GM12878 (cell line): ENCODE measurements around the gene OTUD5. TPM values are rescaled to one million over a fixed set of nuclear protein-coding genes. Genes with fewer than 3 reads are reported as not detected.

Experiments
- ATAC-seq: fragments of 200-7000 bp; cut with Tn5 transposase; 3 replicates; pipeline ENCODE4 v1.9.1; 2020; ENCODE audit warnings: mild to moderate bottlenecking, moderate library complexity
- BruUV-seq: library from RNA; stranded (reverse); fragments of 400-500 nt; replicated peaks from 2 replicates; lab custom pipeline; 2021; lab: Mats Ljungman, UMichigan
- CTCF ChIA-PET: fragments of 300-600 bp; sonication (Branson Sonifier 250); formaldehyde crosslinking; extraction: SDS; loops from one replicate; lab custom pipeline; 2021; ENCODE audit warnings: inconsistent platforms; lab: Yijun Ruan, JAX
- POLR2A ChIA-PET: fragments of 350-600 bp; formaldehyde crosslinking; extraction: SDS; loops from one replicate; lab custom pipeline; 2021; ENCODE audit warnings: inconsistent platforms; lab: Charles Lee
- RAD21 ChIA-PET: fragments of 300-600 bp; sonication (Branson Sonifier 250); formaldehyde crosslinking; loops from one replicate; lab custom pipeline; 2023; ENCODE audit warnings: antibody characterized with exemption; ENCODE audit not compliant: unreplicated experiment; lab: Charles Lee
- SMC1A ChIA-PET: fragments of 300-600 bp; sonication (Branson Sonifier 250); formaldehyde crosslinking; loops from one replicate; lab custom pipeline; 2023; ENCODE audit not compliant: unreplicated experiment, uncharacterized antibody; lab: Charles Lee
- DNase-seq: peaks from one replicate; pipeline ENCODE4 v3.0.0-alpha.2; 2011; ENCODE audit warnings: low read depth, low spot score
- FAIRE-seq: peaks from 3 replicates; lab custom pipeline; 2011; peaks lifted over from hg19 to GRCh38; lab: Jason Lieb, UNC
- H2AFZ ChIP-seq: 2 replicates; pipeline ENCODE4 v1.6.0; 2011; ENCODE audit warnings: low read depth, low read length, control low read depth; ENCODE audit not compliant: control insufficient read depth
- H3K27ac ChIP-seq: 2 replicates; pipeline ENCODE4 v1.5.1; 2011; ENCODE audit warnings: control low read depth; ENCODE audit not compliant: control insufficient read depth, insufficient read depth
- H3K27me3 ChIP-seq, 2 experiments: replicated peaks in 1 of 2; 2 replicates each; pipeline versions ENCODE4 v1.6.0 to v1.6.1; 2011; ENCODE audit warnings: low read length in 1 of 2; ENCODE audit not compliant: control insufficient read depth in 2 of 2, insufficient read depth in 2 of 2
- H3K36me3 ChIP-seq, 2 experiments: 2 replicates each; pipeline ENCODE4 v1.5.1; 2011; ENCODE audit warnings: low read length in 1 of 2; ENCODE audit not compliant: control insufficient read depth in 2 of 2, insufficient read depth in 2 of 2
- H3K4me1 ChIP-seq: 2 replicates; pipeline ENCODE4 v1.6.1; 2011; ENCODE audit warnings: mild to moderate bottlenecking, low read length, moderate library complexity, mixed read lengths; ENCODE audit not compliant: control insufficient read depth, insufficient read depth
- H3K4me2 ChIP-seq: 2 replicates; pipeline ENCODE4 v1.6.0; 2011; ENCODE audit warnings: control low read depth; ENCODE audit not compliant: control insufficient read depth, insufficient read depth
- H3K4me3 ChIP-seq: fragments of 200-600 bp; sonication (generic); 2 replicates; pipeline ENCODE4 v1.5.1; 2016
- H3K79me2 ChIP-seq: 2 replicates; pipeline ENCODE4 v1.6.0; 2011; ENCODE audit warnings: low read length; ENCODE audit not compliant: control insufficient read depth, insufficient read depth
- H3K9ac ChIP-seq: 2 replicates; pipeline ENCODE4 v1.8.0; 2011; ENCODE audit warnings: low read length, control low read depth, mixed read lengths; ENCODE audit not compliant: control insufficient read depth, insufficient read depth
- H3K9me3 ChIP-seq: replicated peaks from 3 replicates; pipeline ENCODE4 v1.5.1; 2011; ENCODE audit warnings: mild to moderate bottlenecking, low read length; ENCODE audit not compliant: control insufficient read depth, insufficient read depth
- H4K20me1 ChIP-seq: 2 replicates; pipeline ENCODE4 v1.6.0; 2011; ENCODE audit not compliant: control insufficient read depth, insufficient read depth
- CBX5 ChIP-seq: sonication (generic); IDR thresholded peaks from 2 replicates; pipeline ENCODE4 v1.6.1; 2016; ENCODE audit warnings: low read depth, moderate library complexity, mild to moderate bottlenecking, inconsistent platforms
- CHD4 ChIP-seq: fragments of 200-600 bp; sonication (generic); IDR thresholded peaks from 2 replicates; pipeline ENCODE4 v1.6.1; 2016; ENCODE audit warnings: mild to moderate bottlenecking
- EZH2 ChIP-seq: IDR thresholded peaks from 2 replicates; pipeline ENCODE4 v1.6.1; 2012; ENCODE audit warnings: low read depth, mild to moderate bottlenecking, control low read depth, inconsistent platforms, low read length, borderline replicate concordance; ENCODE audit not compliant: control insufficient read depth
- FOXM1 ChIP-seq: IDR thresholded peaks from 2 replicates; pipeline ENCODE4 v1.6.1; 2012; ENCODE audit warnings: low read depth, mild to moderate bottlenecking, inconsistent platforms, low read length, moderate library complexity
- GABPA ChIP-seq: IDR thresholded peaks from 2 replicates; pipeline ENCODE4 v1.6.1; 2014; ENCODE audit warnings: antibody characterized with exemption, low read depth, mild to moderate bottlenecking, inconsistent platforms
- MTA3 ChIP-seq: IDR thresholded peaks from 2 replicates; pipeline ENCODE4 v1.6.1; 2012; ENCODE audit warnings: low read length, inconsistent platforms, borderline replicate concordance
- NR2C1 ChIP-seq: fragments of 450-650 bp; IDR thresholded peaks from 2 replicates; pipeline ENCODE4 v1.6.1; 2017; ENCODE audit warnings: antibody characterized with exemption, mild to moderate bottlenecking, moderate library complexity
- PML ChIP-seq: IDR thresholded peaks from 2 replicates; pipeline ENCODE4 v1.6.1; 2012; ENCODE audit warnings: low read length, inconsistent platforms
- POLR2A ChIP-seq: IDR thresholded peaks from 2 replicates; pipeline ENCODE4 v1.6.1; 2011; ENCODE audit warnings: low read depth, mild to moderate bottlenecking, low read length
- POLR2AphosphoS2 ChIP-seq: IDR thresholded peaks from 2 replicates; pipeline ENCODE4 v1.6.1; 2011; ENCODE audit warnings: low read depth, mild to moderate bottlenecking, low read length, improper control_type of control experiment, moderate library complexity
- RAD21 ChIP-seq: IDR thresholded peaks from 2 replicates; pipeline ENCODE4 v1.6.1; 2011; ENCODE audit warnings: mild to moderate bottlenecking, low read depth, low read length, moderate library complexity; ENCODE audit not compliant: insufficient read depth
- RAD51 ChIP-seq: fragments of 450-650 bp; IDR thresholded peaks from 2 replicates; pipeline ENCODE4 v1.6.1; 2016; ENCODE audit warnings: moderate library complexity, mild to moderate bottlenecking, inconsistent platforms
- ZNF207 ChIP-seq: fragments of 450-650 bp; IDR thresholded peaks from 2 replicates; pipeline ENCODE4 v1.6.1; 2014; ENCODE audit warnings: antibody characterized with exemption, mild to moderate bottlenecking, borderline replicate concordance
- ZNF384 ChIP-seq: IDR thresholded peaks from 2 replicates; pipeline ENCODE4 v1.6.1; 2012; ENCODE audit warnings: low read depth, mild to moderate bottlenecking, low read length, improper control_type of control experiment, borderline replicate concordance
- ZNF592 ChIP-seq: fragments of 450-650 bp; IDR thresholded peaks from 2 replicates; pipeline ENCODE4 v1.6.1; 2017; ENCODE audit warnings: mild to moderate bottlenecking, moderate library complexity
- WGBS: methylation state at CpG from one replicate; pipeline ENCODE4 v1.1.6; 2016; ENCODE audit warnings: low lambda C conversion rate; ENCODE audit not compliant: insufficient replicate concordance, insufficient coverage; ENCODE audit errors: missing lambda C conversion rate; 5-methylcytosine and 5-hydroxymethylcytosine counted together
- in situ Hi-C: fragments of 300-500 bp; cut with MboI; formaldehyde crosslinking; loops from 9 replicates; pipeline ENCODE4 v1.14.3; 2018; ENCODE audit warnings: mixed read lengths
- intact Hi-C: fragments of 100-400 bp; cut with micrococcal nuclease; formaldehyde crosslinking; loops from one replicate; pipeline ENCODE4 v1.14.2; 2022; ENCODE audit not compliant: unreplicated experiment
- polyA plus RNA-seq, 11 experiments: library from polyadenylated mRNA; depleted of rRNA in 4 of 11; unstranded in 6 of 11; stranded (reverse) in 5 of 11; fragments of >200 nt; fragmentation: Nextera tagmentation in 4 of 11; fragmentation: Illumina TruSeq in 1 of 11; extraction: Ambion mirVana in 4 of 11; extraction: Trizol in 1 of 11; gene quantifications; 1 replicate in 1 of 11; 2 replicates in 10 of 11; pipeline versions ENCODE4 v1.2.1 to v1.2.3, GENCODE V29; 2011 to 2016; ENCODE audit warnings: inconsistent platforms in 2 of 11, missing spikeins in 2 of 11, low read depth in 1 of 11
- total RNA-seq, 4 experiments: library from RNA; depleted of rRNA in 3 of 4; stranded (reverse); fragments of >200 nt in 3 of 4; fragmentation: Illumina TruSeq in 1 of 4; extraction: Trizol in 1 of 4; gene quantifications; 2 replicates each; pipeline versions ENCODE4 v1.2.1 to v1.2.3, GENCODE V29; 2013 to 2021
- TF ChIP-seq, protein P1 (sequence below): IDR thresholded peaks from 2 replicates; pipeline ENCODE4 v1.6.1; 2011; ENCODE audit warnings: borderline replicate concordance, low read depth, mild to moderate bottlenecking, moderate library complexity, mixed read lengths, low read length; ENCODE audit not compliant: insufficient read depth; ENCODE audit errors: extremely low read length
- TF ChIP-seq, protein P2 (sequence below): fragments of 450-650 bp; IDR thresholded peaks from 2 replicates; pipeline ENCODE4 v1.6.1; 2016; ENCODE audit warnings: mild to moderate bottlenecking

OTUD5 gene
- total and polyA plus RNA-seq, 10 of the 15 experiments (the other 5 are each of a cell fraction or from before 2014, with no cell fraction given), result 2.0 to 50.3 (median 22.7) TPM

DNA sequence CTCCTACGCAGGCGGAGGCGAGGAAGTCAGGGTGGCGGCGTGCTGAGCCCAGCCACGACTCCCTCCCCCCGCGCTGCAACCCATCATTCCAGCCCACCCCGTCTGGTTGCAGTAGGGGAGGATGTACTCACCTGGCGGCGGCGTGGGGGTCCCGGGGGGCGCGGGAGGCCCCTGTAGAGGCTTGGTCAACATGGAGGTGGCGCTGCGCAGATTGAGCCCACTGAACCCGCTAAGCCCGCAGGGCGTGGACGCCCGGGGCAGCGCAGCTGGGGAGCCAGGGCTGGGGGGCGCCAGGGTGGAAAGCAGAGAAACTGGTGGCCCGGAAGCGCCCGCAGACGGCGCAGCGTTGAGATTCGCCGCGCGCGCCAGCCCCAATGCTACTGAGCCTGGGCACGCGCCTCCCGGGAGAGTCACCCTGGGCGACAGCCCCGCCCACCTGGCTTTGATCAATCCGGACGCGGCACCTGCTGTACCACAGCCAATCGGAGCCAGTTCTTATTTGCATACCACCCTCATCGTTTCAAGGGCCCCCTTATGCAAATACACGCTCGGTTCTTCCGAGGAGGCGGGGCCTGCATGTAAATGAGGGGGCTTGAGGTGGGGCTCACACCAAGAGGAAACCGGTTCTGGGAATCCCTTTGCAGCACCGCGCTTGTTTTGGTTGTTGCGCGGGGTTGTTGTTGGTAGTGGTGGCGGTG is 38.6 kb downstream of the OTUD5 start, which contains the start of gene PIM2:
Gene PIM2, minus strand, starts transcription at position 382 of the 698 bp plus-strand sequence. Its CDS starts 190 bp downstream, at position 192.
- H3K27ac ChIP-seq, result peak within 1 kb of the TSS; percentile 83
- no peaks in the 10 kb centered on the region for H3K27me3 ChIP-seq
- H3K9me3 ChIP-seq, result no peaks in the 10 kb centered on the region; the same call in 2 of the 3 replicates
- H3K79me2 ChIP-seq, result peaks cover 41% of the 10 kb centered on the region
- FAIRE-seq (peak; percentile 70), ATAC-seq (peak; percentile 83), DNase-seq (peak; percentile 81)
- ChIA-PET RAD21 (interaction anchor here (0.6 to 1.0 kb wide), 4 partner anchors 13 to 21 kb away, joined by 3 to 5 read pairs (median 4); no protein-coding TSS in a partner anchor), SMC1A (interaction anchor here (2.3 kb wide), 1 partner anchor 18 kb away, joined by 12 read pairs; no protein-coding TSS in a partner anchor), CTCF (interaction anchor here (1.0 to 1.6 kb wide), 3 partner anchors 18 to 27 kb away, joined by 4 to 8 read pairs (median 6); no protein-coding TSS in a partner anchor), POLR2A (interaction anchor here (2.9 kb wide), 1 partner anchor 21 kb away, joined by 21 read pairs; no protein-coding TSS in a partner anchor)
- H3K4me2 ChIP-seq, result peak within 1 kb of the TSS; percentile 75
- H4K20me1 ChIP-seq, result peaks cover 5% of the 10 kb centered on the region
- peak within 1 kb of the TSS; percentile 73 for H3K4me3 ChIP-seq
- peaks cover 9% of the 10 kb centered on the region for H3K4me1 ChIP-seq
- in situ Hi-C loops (no loop called here), intact Hi-C loops (loop anchor here (1.0 to 5.0 kb wide), 3 partner anchors 19 to 124 kb away; partner anchors contain the start of genes OTUD5 and TFE3)
- peaks cover 3 to 5% of the 10 kb centered on the region in 2 experiments; a peak in 3 of 4 replicates for H3K36me3 ChIP-seq
- 39% methylated on average over 40 of the region's 55 CpGs for WGBS
- H2AFZ ChIP-seq, result no peak within 1 kb of the TSS
- peak within 1 kb of the TSS; percentile 83 for H3K9ac ChIP-seq
- no TSS peak for BruUV-seq
- no peak for TF ChIP-seq ZNF207
- TF ChIP-seq, protein P1, sequence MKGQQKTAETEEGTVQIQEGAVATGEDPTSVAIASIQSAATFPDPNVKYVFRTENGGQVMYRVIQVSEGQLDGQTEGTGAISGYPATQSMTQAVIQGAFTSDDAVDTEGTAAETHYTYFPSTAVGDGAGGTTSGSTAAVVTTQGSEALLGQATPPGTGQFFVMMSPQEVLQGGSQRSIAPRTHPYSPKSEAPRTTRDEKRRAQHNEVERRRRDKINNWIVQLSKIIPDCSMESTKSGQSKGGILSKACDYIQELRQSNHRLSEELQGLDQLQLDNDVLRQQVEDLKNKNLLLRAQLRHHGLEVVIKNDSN, result peak; percentile 68
- no peak for TF ChIP-seq GABPA
- TF ChIP-seq, protein P2, sequence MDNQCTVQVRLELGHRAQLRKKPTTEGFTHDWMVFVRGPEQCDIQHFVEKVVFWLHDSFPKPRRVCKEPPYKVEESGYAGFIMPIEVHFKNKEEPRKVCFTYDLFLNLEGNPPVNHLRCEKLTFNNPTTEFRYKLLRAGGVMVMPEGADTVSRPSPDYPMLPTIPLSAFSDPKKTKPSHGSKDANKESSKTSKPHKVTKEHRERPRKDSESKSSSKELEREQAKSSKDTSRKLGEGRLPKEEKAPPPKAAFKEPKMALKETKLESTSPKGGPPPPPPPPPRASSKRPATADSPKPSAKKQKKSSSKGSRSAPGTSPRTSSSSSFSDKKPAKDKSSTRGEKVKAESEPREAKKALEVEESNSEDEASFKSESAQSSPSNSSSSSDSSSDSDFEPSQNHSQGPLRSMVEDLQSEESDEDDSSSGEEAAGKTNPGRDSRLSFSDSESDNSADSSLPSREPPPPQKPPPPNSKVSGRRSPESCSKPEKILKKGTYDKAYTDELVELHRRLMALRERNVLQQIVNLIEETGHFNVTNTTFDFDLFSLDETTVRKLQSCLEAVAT, result peak; percentile 96
- peak; percentile 72 for TF ChIP-seq PML
- TF ChIP-seq POLR2AphosphoS2, result peak; percentile 97
- TF ChIP-seq CBX5, result 0 out of 2 replicates have a peak, but pooled peaks have one; percentile 31
- TF ChIP-seq NR2C1, result no peak
- 0 out of 2 replicates have a peak, but pooled peaks have one; percentile 27 for TF ChIP-seq FOXM1
- peak; percentile 95 for TF ChIP-seq POLR2A
- TF ChIP-seq RAD51, result peak; percentile 84
- no peak for TF ChIP-seq MTA3
- no peak for TF ChIP-seq EZH2
- no peak for TF ChIP-seq ZNF592
- TF ChIP-seq ZNF384, result no peak
- TF ChIP-seq CHD4, result no peak
- no peak for TF ChIP-seq RAD21
